Calu3 (cell line): ENCODE data around the gene SV2B. TPM values are rescaled to one million over a fixed set of nuclear protein-coding genes. Genes with fewer than 3 reads are reported as not detected.

Experiments used
- BruUV-seq: library from RNA; stranded (reverse); fragments of 400-500 nt; replicated peaks from 2 replicates; lab custom pipeline; 2021; lab: Mats Ljungman, UMichigan
- CTCF ChIA-PET: fragments of 300-600 bp; sonication (Branson Sonifier 250); formaldehyde crosslinking; loops from one replicate; lab custom pipeline; 2022; ENCODE audit warnings: antibody characterized with exemption; lab: Charles Lee
- DNase-seq: peaks from one replicate; pipeline ENCODE4 v3.0.0; 2022
- H3K27ac Mint-ChIP-seq: one replicate; pipeline ENCODE4 v1.8.0; 2022; ENCODE audit warnings: mixed read lengths; ENCODE audit not compliant: unreplicated experiment
- H3K27me3 Mint-ChIP-seq: one replicate; pipeline ENCODE4 v1.8.0; 2022; ENCODE audit warnings: mixed read lengths; ENCODE audit not compliant: unreplicated experiment
- H3K36me3 Mint-ChIP-seq: one replicate; pipeline ENCODE4 v1.8.0; 2022; ENCODE audit warnings: mild to moderate bottlenecking, moderate library complexity, mixed read lengths; ENCODE audit not compliant: insufficient read depth, unreplicated experiment
- H3K4me1 Mint-ChIP-seq: one replicate; pipeline ENCODE4 v1.8.0; 2022; ENCODE audit warnings: mild to moderate bottlenecking, low read depth, mixed read lengths; ENCODE audit not compliant: unreplicated experiment
- H3K4me3 Mint-ChIP-seq: one replicate; pipeline ENCODE4 v1.8.0; 2022; ENCODE audit warnings: mild to moderate bottlenecking, low read depth, moderate library complexity, mixed read lengths; ENCODE audit not compliant: unreplicated experiment
- H3K9me3 Mint-ChIP-seq: one replicate; pipeline ENCODE4 v1.8.0; 2022; ENCODE audit warnings: low read depth, mixed read lengths; ENCODE audit not compliant: unreplicated experiment
- CTCF ChIP-seq: fragments of 200-600 bp; IDR thresholded peaks from one replicate; pipeline ENCODE4 v1.8.0; 2022; ENCODE audit warnings: antibody characterized with exemption; ENCODE audit not compliant: unreplicated experiment
- intact Hi-C: fragments of 100-400 bp; cut with micrococcal nuclease; formaldehyde crosslinking; loops from one replicate; pipeline ENCODE4 v1.10.0; 2022; ENCODE audit not compliant: unreplicated experiment
- total RNA-seq: library from RNA; stranded (reverse); gene quantifications from 2 replicates; pipeline ENCODE4 v1.2.3, GENCODE V29; 2022

SV2B gene
- total RNA-seq, 1 experiment from 2014 or later = 2.2 TPM

- H3K4me3 Mint-ChIP-seq = no peak overlapping the region
- H3K27me3 Mint-ChIP-seq = peaks cover 44% of the 10 kb centered on the region
- BruUV-seq = no TSS peak
- no peak for TF ChIP-seq CTCF
- H3K9me3 Mint-ChIP-seq = no peaks in the 10 kb centered on the region
- H3K27ac Mint-ChIP-seq = no peak overlapping the region
- H3K36me3 Mint-ChIP-seq = no peaks in the 10 kb centered on the region
- CTCF ChIA-PET = no interaction called here
- DNase-seq = no peak
- H3K4me1 Mint-ChIP-seq = no peaks in the 10 kb centered on the region
- intact Hi-C loops = no loop called here
These were observed 137.4 kb downstream of the SV2B start for GRCh38 chr15:91237445-91237844.

- no peaks in the 10 kb centered on the region for H3K4me1 Mint-ChIP-seq
- no peak overlapping the region for H3K27ac Mint-ChIP-seq
- CTCF ChIA-PET = no interaction called here
- no peak overlapping the region for H3K4me3 Mint-ChIP-seq
- intact Hi-C loops = no loop called here
- no peaks in the 10 kb centered on the region for H3K36me3 Mint-ChIP-seq
- DNase-seq = no peak
- H3K27me3 Mint-ChIP-seq = peaks cover 30% of the 10 kb centered on the region
- H3K9me3 Mint-ChIP-seq = no peaks in the 10 kb centered on the region
- no peak for TF ChIP-seq CTCF
- no TSS peak for BruUV-seq
These were observed 138.8 kb downstream of the SV2B start for GRCh38 chr15:91238644-91239425.

GRCh38 chr15:91243826-91244225, 143.8 kb downstream of the SV2B start:
- intact Hi-C loops = no loop called here
- H3K4me1 Mint-ChIP-seq = no peaks in the 10 kb centered on the region
- no peak for DNase-seq

GRCh38 chr15:91244919-91245318, 144.9 kb downstream of the SV2B start:
- no peaks in the 10 kb centered on the region for H3K4me1 Mint-ChIP-seq
- CTCF ChIA-PET = no interaction called here
- BruUV-seq = no TSS peak

More at GRCh38 chr15:91243826-91244225, 143.8 kb downstream of the SV2B start:
- Mint-ChIP-seq H3K9me3 (no peaks in the 10 kb centered on the region), H3K4me3 (no peak overlapping the region), H3K36me3 (no peaks in the 10 kb centered on the region), H3K27me3 (peaks cover 20% of the 10 kb centered on the region), H3K27ac (no peak overlapping the region)
- no peak for TF ChIP-seq CTCF
- no TSS peak for BruUV-seq
- CTCF ChIA-PET = interaction anchor here (1.0 to 1.1 kb wide), 2 partner anchors 194 to 311 kb away, joined by 4 read pairs; partner anchors contain the start of gene HDDC3

More at GRCh38 chr15:91244919-91245318, 144.9 kb downstream of the SV2B start:
- TF ChIP-seq CTCF = no peak
- H3K27me3 Mint-ChIP-seq = peaks cover 31% of the 10 kb centered on the region
- no peak overlapping the region for H3K27ac Mint-ChIP-seq
- no peaks in the 10 kb centered on the region for H3K9me3 Mint-ChIP-seq
- no peak for DNase-seq
- no peaks in the 10 kb centered on the region for H3K36me3 Mint-ChIP-seq
- H3K4me3 Mint-ChIP-seq = no peak overlapping the region
- intact Hi-C loops = no loop called here
